ENCODE measurements around the gene CDC34. TPM values are rescaled to one million over a fixed set of nuclear protein-coding genes. Genes with fewer than 3 reads are reported as not detected.
A peak's percentile ranks its signal among the peaks of the same experiment; 100 is the strongest.

The CDC34 gene
- total and polyA plus RNA-seq, 9 donors, result 74.9 to 86.6 (median 80.2) TPM

- H3K27me3 ChIP-seq (ENCODE audit: control insufficient read depth, insufficient read depth, low read length), result peaks cover 8% of the 10 kb centered on the region
- peaks cover 13% of the 10 kb centered on the region for H3K36me3 ChIP-seq (ENCODE audit: control insufficient read depth, insufficient read depth, low read length)
- peak overlapping the region; percentile 98 for H3K4me3 ChIP-seq (ENCODE audit: low read length)
- WGBS (ENCODE audit: insufficient coverage), result 0% methylated on average over 49 of the region's 55 CpGs
- H3K4me1 ChIP-seq (ENCODE audit: control insufficient read depth, insufficient read depth, low read length), result peaks cover 44% of the 10 kb centered on the region
- H3K27ac ChIP-seq (ENCODE audit: low read length), result peak overlapping the region; percentile 85
- DNase-seq, result peak; percentile 78
- H3K9me3 ChIP-seq (replicated peaks; ENCODE audit: control insufficient read depth, low read depth, low read length), result no peaks in the 10 kb centered on the region
Measured at GRCh38 chr19:572743-573518, 41.4 kb downstream of the CDC34 start.

- H3K4me3 ChIP-seq (ENCODE audit: low read length), result peak overlapping the region; percentile 98
- peaks cover 44% of the 10 kb centered on the region for H3K4me1 ChIP-seq (ENCODE audit: control insufficient read depth, insufficient read depth, low read length)
- WGBS (ENCODE audit: insufficient coverage), result 2% methylated on average over 11 of the region's 15 CpGs
- no peaks in the 10 kb centered on the region for H3K9me3 ChIP-seq (replicated peaks; ENCODE audit: control insufficient read depth, low read depth, low read length)
- no peak for DNase-seq
- peak overlapping the region; percentile 85 for H3K27ac ChIP-seq (ENCODE audit: low read length)
- peaks cover 18% of the 10 kb centered on the region for H3K36me3 ChIP-seq (ENCODE audit: control insufficient read depth, insufficient read depth, low read length)
- H3K27me3 ChIP-seq (ENCODE audit: control insufficient read depth, insufficient read depth, low read length), result peaks cover 8% of the 10 kb centered on the region
Measured at GRCh38 chr19:573519-573825, 41.9 kb downstream of the CDC34 start.

GRCh38 chr19:574658-575526, 43.3 kb downstream of the CDC34 start:
- Histone ChIP-seq H3K27ac (ENCODE audit: low read length) (peak overlapping the region; percentile 47), H3K36me3 (ENCODE audit: control insufficient read depth, insufficient read depth, low read length) (peaks cover 28% of the 10 kb centered on the region), H3K4me3 (ENCODE audit: low read length) (peak overlapping the region; percentile 10), H3K9me3 (replicated peaks; ENCODE audit: control insufficient read depth, low read depth, low read length) (no peaks in the 10 kb centered on the region), H3K27me3 (ENCODE audit: control insufficient read depth, insufficient read depth, low read length) (peaks cover 8% of the 10 kb centered on the region), H3K4me1 (ENCODE audit: control insufficient read depth, insufficient read depth, low read length) (peaks cover 44% of the 10 kb centered on the region)
- peak; percentile 50 for DNase-seq
- WGBS (ENCODE audit: insufficient coverage), result 31% methylated on average over 29 of the region's 32 CpGs

DNA sequence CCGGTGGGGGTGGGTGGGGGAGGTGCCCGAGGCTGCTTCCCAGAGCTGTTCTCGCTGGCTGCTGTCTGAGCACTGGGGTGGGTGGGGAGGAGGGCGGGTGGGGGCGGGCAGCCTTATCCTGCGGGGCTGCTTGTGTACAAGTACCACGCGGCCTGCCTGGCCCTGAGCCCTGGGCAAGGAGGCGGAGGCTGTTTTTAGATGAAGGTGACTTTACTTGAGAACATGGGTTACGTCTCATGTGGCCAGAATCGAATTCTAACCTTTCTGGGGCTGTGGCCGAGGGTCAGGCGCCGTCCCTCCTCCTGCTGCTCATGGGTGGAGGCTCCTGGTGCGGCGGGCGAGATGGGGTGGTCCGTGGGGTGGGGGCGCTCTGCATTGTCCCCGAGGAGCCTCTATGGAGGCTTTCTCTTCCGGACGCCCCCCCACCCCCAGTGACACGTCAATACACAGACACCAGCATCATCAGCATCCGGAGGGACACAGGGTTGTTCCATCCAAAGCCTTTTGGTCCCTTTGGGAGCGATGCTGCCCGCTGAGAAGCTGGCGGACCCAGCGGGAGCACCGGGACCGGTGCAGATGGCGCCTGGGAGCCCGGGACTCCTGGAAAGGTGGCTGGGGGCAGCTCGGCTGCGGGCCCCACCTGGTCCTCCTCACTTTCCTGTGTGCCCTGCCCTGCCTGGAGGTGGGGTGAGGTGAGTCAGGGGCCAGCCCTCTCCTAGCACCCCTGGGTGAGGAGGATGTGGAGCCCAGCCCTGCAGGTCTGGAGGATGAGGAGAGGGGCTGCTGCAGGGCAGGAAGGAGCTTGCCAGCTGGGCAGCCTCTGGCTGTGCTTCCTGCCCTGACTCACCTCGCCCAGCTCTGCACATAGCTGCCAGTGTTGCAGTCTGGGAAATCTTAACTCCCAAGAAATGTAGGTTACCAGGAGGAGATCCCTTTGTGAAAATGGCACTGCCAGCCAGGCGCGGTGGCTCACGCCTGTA, 44.3 kb downstream of the CDC34 start:
- H3K9me3 ChIP-seq (replicated peaks; ENCODE audit: control insufficient read depth, low read depth, low read length), result no peaks in the 10 kb centered on the region
- H3K27ac ChIP-seq (ENCODE audit: low read length), result no peak overlapping the region
- no peak overlapping the region for H3K4me3 ChIP-seq (ENCODE audit: low read length)
- peaks cover 42% of the 10 kb centered on the region for H3K4me1 ChIP-seq (ENCODE audit: control insufficient read depth, insufficient read depth, low read length)
- H3K27me3 ChIP-seq (ENCODE audit: control insufficient read depth, insufficient read depth, low read length), result peaks cover 8% of the 10 kb centered on the region
- DNase-seq, result no peak
- H3K36me3 ChIP-seq (ENCODE audit: control insufficient read depth, insufficient read depth, low read length), result peaks cover 36% of the 10 kb centered on the region
- 61% methylated on average over 20 of the region's 38 CpGs for WGBS (ENCODE audit: insufficient coverage)

GRCh38 chr19:576768-577438, 45.3 kb downstream of the CDC34 start:
- H3K36me3 ChIP-seq (ENCODE audit: control insufficient read depth, insufficient read depth, low read length), result peaks cover 45% of the 10 kb centered on the region
- WGBS (ENCODE audit: insufficient coverage), result 68% methylated on average over 21 of the region's 28 CpGs
- peaks cover 32% of the 10 kb centered on the region for H3K4me1 ChIP-seq (ENCODE audit: control insufficient read depth, insufficient read depth, low read length)
- H3K4me3 ChIP-seq (ENCODE audit: low read length), result no peak overlapping the region
- no peaks in the 10 kb centered on the region for H3K27me3 ChIP-seq (ENCODE audit: control insufficient read depth, insufficient read depth, low read length)
- H3K27ac ChIP-seq (ENCODE audit: low read length), result no peak overlapping the region
- no peaks in the 10 kb centered on the region for H3K9me3 ChIP-seq (replicated peaks; ENCODE audit: control insufficient read depth, low read depth, low read length)
- DNase-seq, result no peak

- Histone ChIP-seq H3K36me3 (ENCODE audit: control insufficient read depth, insufficient read depth, low read length) (peaks cover 51% of the 10 kb centered on the region), H3K4me3 (ENCODE audit: low read length) (no peak overlapping the region), H3K9me3 (replicated peaks; ENCODE audit: control insufficient read depth, low read depth, low read length) (no peaks in the 10 kb centered on the region), H3K4me1 (ENCODE audit: control insufficient read depth, insufficient read depth, low read length) (peaks cover 31% of the 10 kb centered on the region), H3K27ac (ENCODE audit: low read length) (no peak overlapping the region), H3K27me3 (ENCODE audit: control insufficient read depth, insufficient read depth, low read length) (no peaks in the 10 kb centered on the region)
- WGBS (ENCODE audit: insufficient coverage), result 84% methylated on average over 55 of the region's 66 CpGs
- DNase-seq, result no peak
Measured at GRCh38 chr19:577439-578392, 46.2 kb downstream of the CDC34 start.

- H3K4me1 ChIP-seq (ENCODE audit: control insufficient read depth, insufficient read depth, low read length), result peaks cover 22% of the 10 kb centered on the region
- H3K4me3 ChIP-seq (ENCODE audit: low read length), result no peak overlapping the region
- 88% methylated on average over 46 of the region's 46 CpGs for WGBS (ENCODE audit: insufficient coverage)
Measured at GRCh38 chr19:579111-579841, 47.7 kb downstream of the CDC34 start.

GRCh38 chr19:579842-580155, 48.2 kb downstream of the CDC34 start:
- peaks cover 17% of the 10 kb centered on the region for H3K4me1 ChIP-seq (ENCODE audit: control insufficient read depth, insufficient read depth, low read length)
- no peak overlapping the region for H3K4me3 ChIP-seq (ENCODE audit: low read length)
- peaks cover under 1% of the 10 kb centered on the region for H3K27me3 ChIP-seq (ENCODE audit: control insufficient read depth, insufficient read depth, low read length)
- H3K27ac ChIP-seq (ENCODE audit: low read length), result no peak overlapping the region
- peaks cover 57% of the 10 kb centered on the region for H3K36me3 ChIP-seq (ENCODE audit: control insufficient read depth, insufficient read depth, low read length)
- 88% methylated on average over 11 of the region's 11 CpGs for WGBS (ENCODE audit: insufficient coverage)
- no peak for DNase-seq
- H3K9me3 ChIP-seq (replicated peaks; ENCODE audit: control insufficient read depth, low read depth, low read length), result no peaks in the 10 kb centered on the region

More at GRCh38 chr19:579111-579841, 47.7 kb downstream of the CDC34 start:
- Histone ChIP-seq H3K9me3 (replicated peaks; ENCODE audit: control insufficient read depth, low read depth, low read length) (no peaks in the 10 kb centered on the region), H3K27ac (ENCODE audit: low read length) (no peak overlapping the region), H3K27me3 (ENCODE audit: control insufficient read depth, insufficient read depth, low read length) (no peaks in the 10 kb centered on the region), H3K36me3 (ENCODE audit: control insufficient read depth, insufficient read depth, low read length) (peaks cover 57% of the 10 kb centered on the region)
- DNase-seq, result no peak
